Left lung (tissue), 10 donors: ENCODE results near the gene GEMIN2. TPM values are rescaled to one million over a fixed set of nuclear protein-coding genes. Genes with fewer than 3 reads are reported as not detected.
"Not testable (repeated sequence)": the region's sequence is repeated elsewhere in the genome, so short reads cannot be mapped to it uniquely, and the experiment has no call there.

Source experiments
- ATAC-seq: fragments of 200-7000 bp; cut with Tn5 transposase; one replicate; pipeline ENCODE4 v1.9.1; 2020; ENCODE audit warnings: moderate library complexity
- DNase-seq, 4 donors: peaks; one replicate each; pipeline ENCODE4 v3.0.0-alpha.2; 2013 to 2020
- H3K27ac ChIP-seq, 2 donors: fragments of 200-600 bp; sonication (generic) in 1 of 2; one replicate each; pipeline versions ENCODE4 v1.5.0 to v1.8.0; 2020 to 2021
- H3K27me3 ChIP-seq, 2 donors: fragments of 200-600 bp; sonication (generic) in 1 of 2; one replicate each; pipeline versions ENCODE4 v1.5.0 to v1.8.0; 2020 to 2021
- H3K36me3 ChIP-seq, 2 donors: fragments of 200-600 bp; sonication (generic) in 1 of 2; one replicate each; pipeline versions ENCODE4 v1.5.0 to v1.8.0; 2020 to 2021
- H3K4me1 ChIP-seq, 2 donors: fragments of 200-600 bp; one replicate each; pipeline ENCODE4 v1.8.0; 2021
- H3K4me3 ChIP-seq, 2 donors: fragments of 200-600 bp; sonication (generic) in 1 of 2; one replicate each; pipeline versions ENCODE4 v1.5.0 to v1.8.0; 2020 to 2021; ENCODE audit warnings: mild to moderate bottlenecking in 1 of 2
- H3K9me3 ChIP-seq, 2 donors: fragments of 200-600 bp; sonication (generic) in 1 of 2; one replicate each; pipeline versions ENCODE4 v1.5.0 to v1.8.0; 2020 to 2021
- intact Hi-C, 2 donors: fragments of 100-400 bp; cut with DNase I; formaldehyde crosslinking; loops; one replicate each; pipeline versions ENCODE4 v1.11.2 to v1.14.2; 2022
- polyA plus RNA-seq, 6 donors: library from polyadenylated mRNA; unstranded; fragments of 120-200 nt; gene quantifications; one replicate each; pipeline ENCODE4 v1.2.1, GENCODE V29; 2013; ENCODE audit not compliant: insufficient read length in 6 of 6
- total RNA-seq, 2 donors: library from RNA; stranded (reverse); fragmentation: NEBNext Ultra II Directional; extraction: Animal tissue kit (Norgen Biotek cat#: 25700); gene quantifications; one replicate each; pipeline ENCODE4 v1.2.1, GENCODE V29; 2021
- TF ChIP-seq, protein P1 (sequence below), 2 donors: fragments of 200-600 bp; sonication (generic) in 1 of 2; IDR thresholded peaks; one replicate each; pipeline versions ENCODE4 v1.5.0 to v1.8.0; 2021; ENCODE audit warnings: antibody characterized with exemption in 2 of 2
- donor health status: DM: no; HTN: yes; CAD: no.
- donor health status: DM: no; HTN: no; CAD: no.

GEMIN2 gene
- total and polyA plus RNA-seq, 8 donors, result 7.3 to 26.9 (median 23.1) TPM

- Histone ChIP-seq H3K36me3 (no peaks in the 10 kb centered on the region), H3K27me3 (no peaks in the 10 kb centered on the region), H3K9me3 (no peaks in the 10 kb centered on the region), H3K4me1 (peaks cover 16 to 47% of the 10 kb centered on the region in 2 donors), H3K4me3 (peak overlapping the region; percentile 73 to 89), H3K27ac (peak overlapping the region; percentile 95 to 96)
- TF ChIP-seq, protein P1, sequence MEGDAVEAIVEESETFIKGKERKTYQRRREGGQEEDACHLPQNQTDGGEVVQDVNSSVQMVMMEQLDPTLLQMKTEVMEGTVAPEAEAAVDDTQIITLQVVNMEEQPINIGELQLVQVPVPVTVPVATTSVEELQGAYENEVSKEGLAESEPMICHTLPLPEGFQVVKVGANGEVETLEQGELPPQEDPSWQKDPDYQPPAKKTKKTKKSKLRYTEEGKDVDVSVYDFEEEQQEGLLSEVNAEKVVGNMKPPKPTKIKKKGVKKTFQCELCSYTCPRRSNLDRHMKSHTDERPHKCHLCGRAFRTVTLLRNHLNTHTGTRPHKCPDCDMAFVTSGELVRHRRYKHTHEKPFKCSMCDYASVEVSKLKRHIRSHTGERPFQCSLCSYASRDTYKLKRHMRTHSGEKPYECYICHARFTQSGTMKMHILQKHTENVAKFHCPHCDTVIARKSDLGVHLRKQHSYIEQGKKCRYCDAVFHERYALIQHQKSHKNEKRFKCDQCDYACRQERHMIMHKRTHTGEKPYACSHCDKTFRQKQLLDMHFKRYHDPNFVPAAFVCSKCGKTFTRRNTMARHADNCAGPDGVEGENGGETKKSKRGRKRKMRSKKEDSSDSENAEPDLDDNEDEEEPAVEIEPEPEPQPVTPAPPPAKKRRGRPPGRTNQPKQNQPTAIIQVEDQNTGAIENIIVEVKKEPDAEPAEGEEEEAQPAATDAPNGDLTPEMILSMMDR (IDR thresholded peaks at IDR 0.05), result no peak
- intact Hi-C loops, result loop anchor here in 1 of 2 donors (10.0 kb wide), 1 partner anchor 262 kb away; no protein-coding TSS in a partner anchor
- DNase-seq, result peak in 2 of 4 donors; percentile 46 to 59
- peak; percentile 63 for ATAC-seq
Observed at GRCh38 chr14:39102265-39102968, 11.7 kb upstream of the GEMIN2 start.

DNA sequence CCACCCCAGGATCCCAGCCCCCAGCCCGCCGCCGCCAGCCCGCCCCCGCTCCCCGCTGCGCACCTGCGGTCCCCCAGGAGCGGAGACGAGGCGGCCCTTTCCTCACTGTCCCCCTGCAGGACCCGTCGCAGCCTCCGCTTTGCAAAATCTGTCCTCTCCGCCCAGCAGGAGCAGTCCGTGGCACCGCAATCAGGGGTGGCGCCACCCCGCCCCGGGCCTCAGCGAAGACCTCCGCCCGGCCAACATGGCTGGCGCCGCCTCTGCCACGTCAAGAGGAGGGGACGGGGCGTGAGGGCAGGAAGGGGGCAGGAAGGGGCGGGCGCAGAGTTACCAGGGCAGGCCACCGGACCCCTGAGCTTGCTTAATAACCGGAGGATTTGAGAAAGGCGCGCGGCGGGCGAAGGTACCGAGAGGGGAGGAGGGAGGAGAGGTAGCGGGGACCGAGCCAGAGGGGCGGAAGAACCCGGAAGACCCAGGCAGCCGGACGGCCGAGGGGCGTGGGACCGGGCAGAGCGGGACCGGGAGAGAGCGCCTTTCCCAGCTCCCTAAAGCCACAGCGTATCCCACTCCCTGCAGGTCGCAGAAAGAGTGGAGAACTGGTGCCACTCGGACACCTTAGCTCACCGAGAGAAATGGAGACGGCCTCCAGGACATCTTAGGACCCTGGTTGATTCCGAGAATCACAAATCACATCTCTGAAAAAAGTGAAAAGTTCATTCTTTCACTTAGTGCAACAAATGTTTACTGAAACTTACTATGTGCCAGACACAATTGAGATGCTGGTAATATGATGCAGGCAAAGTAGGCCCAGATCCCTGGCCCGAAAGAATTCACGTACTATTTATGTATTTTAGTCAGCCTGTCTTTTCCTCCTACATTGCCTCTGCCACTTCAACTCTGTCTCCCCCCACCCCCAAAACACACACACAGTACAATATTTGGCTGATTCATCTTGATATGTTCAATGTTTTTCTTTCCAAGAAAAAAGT is 10.9 kb upstream of the GEMIN2 start, which contains the start of gene SEC23A:
SEC23A (minus strand) TSS at position 267 of the 989 bp plus-strand sequence. CDS start 7,117 bp downstream, outside the sequence.
- Histone ChIP-seq H3K27me3 (no peaks in the 10 kb centered on the region), H3K27ac (peak within 1 kb of the TSS; percentile 95 to 96), H3K9me3 (no peaks in the 10 kb centered on the region), H3K4me3 (peak within 1 kb of the TSS; percentile 73 to 89), H3K36me3 (no peaks in the 10 kb centered on the region), H3K4me1 (peaks cover 13 to 50% of the 10 kb centered on the region in 2 donors)
- TF ChIP-seq, protein P1 (IDR thresholded peaks at IDR 0.05), result no peak
- ATAC-seq, result peak; percentile 98
- intact Hi-C loops, result loop anchor here in 1 of 2 donors (10.0 kb wide), 1 partner anchor 262 kb away; no protein-coding TSS in a partner anchor
- peak; percentile 85 to 98 (median 94) for DNase-seq

DNA sequence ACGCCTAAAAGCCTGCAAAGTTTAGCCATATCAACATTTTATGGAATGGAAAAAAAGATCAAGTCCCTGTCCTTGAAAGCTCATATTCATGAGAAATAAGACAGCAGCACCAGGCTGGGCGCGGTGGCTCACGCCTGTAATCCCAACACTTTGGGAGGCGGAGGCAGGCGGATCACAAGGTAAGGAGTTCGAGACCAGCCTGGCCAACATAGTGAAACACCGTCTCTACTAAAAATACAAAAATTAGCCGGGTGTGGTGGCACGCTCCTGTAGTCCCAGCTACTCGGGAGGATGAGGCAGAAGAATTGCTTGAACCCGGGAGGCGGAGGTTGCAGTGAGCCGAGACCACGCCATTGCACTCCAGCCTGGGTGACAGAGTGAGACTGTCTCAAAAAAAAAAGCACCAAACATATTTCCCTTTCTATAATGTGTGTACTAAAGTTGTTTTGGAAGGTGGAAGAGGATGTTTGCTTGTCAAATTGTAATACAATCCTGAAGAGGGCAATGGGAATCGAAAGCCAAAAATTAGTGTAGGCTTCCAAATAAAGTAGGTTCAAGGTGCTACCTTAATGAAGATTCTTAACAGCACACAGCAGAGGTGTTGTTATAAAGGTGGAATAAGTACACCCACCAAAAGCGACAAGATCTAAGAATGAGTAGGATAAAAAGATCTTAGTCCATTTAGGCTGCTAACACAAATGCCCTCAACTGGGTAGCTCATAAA is 9.9 kb upstream of the GEMIN2 start:
- not testable (repeated sequence) for H3K36me3 ChIP-seq, H3K27me3 ChIP-seq, ATAC-seq, H3K9me3 ChIP-seq
- intact Hi-C loops, result loop anchor here in 1 of 2 donors (10.0 kb wide), 1 partner anchor 261 kb away; no protein-coding TSS in a partner anchor
- peak in 1 of 4 donors; percentile 1 for DNase-seq
- Histone ChIP-seq H3K4me1 (peaks cover 13 to 42% of the 10 kb centered on the region in 2 donors), H3K4me3 (peak overlapping the region; percentile 73 to 89), H3K27ac (peak overlapping the region; percentile 95 to 96)

- Histone ChIP-seq H3K9me3 (no peaks in the 10 kb centered on the region), H3K4me1 (peaks cover 6 to 12% of the 10 kb centered on the region in 2 donors), H3K27ac (no peak overlapping the region), H3K36me3 (no peaks in the 10 kb centered on the region), H3K4me3 (no peak overlapping the region), H3K27me3 (no peaks in the 10 kb centered on the region)
- TF ChIP-seq, protein P1 (IDR thresholded peaks at IDR 0.05), result peak in 1 of 2 donors; percentile 43
- DNase-seq (peak in 1 of 4 donors; percentile 47), ATAC-seq (peak; percentile 33)
- intact Hi-C loops, result loop anchor here in 1 of 2 donors (10.0 kb wide), 1 partner anchor 257 kb away; no protein-coding TSS in a partner anchor
Observed at GRCh38 chr14:39107591-39107996, 6.5 kb upstream of the GEMIN2 start.

GRCh38 chr14:39108791-39109190 is 5.3 kb upstream of the GEMIN2 start:
- no peak overlapping the region for H3K27ac ChIP-seq
- H3K4me1 ChIP-seq, result peaks cover 5 to 13% of the 10 kb centered on the region in 2 donors
- intact Hi-C loops, result loop anchor here in 1 of 2 donors (10.0 kb wide), 1 partner anchor 256 kb away; no protein-coding TSS in a partner anchor
- H3K36me3 ChIP-seq, result no peaks in the 10 kb centered on the region
- H3K4me3 ChIP-seq, result no peak overlapping the region
- TF ChIP-seq, protein P1 (IDR thresholded peaks at IDR 0.05), result no peak
- H3K27me3 ChIP-seq, result no peaks in the 10 kb centered on the region
- ATAC-seq (no peak), DNase-seq (no peak)
- no peaks in the 10 kb centered on the region for H3K9me3 ChIP-seq
